ENCODE measurements around the gene ADAM8.

DNA sequence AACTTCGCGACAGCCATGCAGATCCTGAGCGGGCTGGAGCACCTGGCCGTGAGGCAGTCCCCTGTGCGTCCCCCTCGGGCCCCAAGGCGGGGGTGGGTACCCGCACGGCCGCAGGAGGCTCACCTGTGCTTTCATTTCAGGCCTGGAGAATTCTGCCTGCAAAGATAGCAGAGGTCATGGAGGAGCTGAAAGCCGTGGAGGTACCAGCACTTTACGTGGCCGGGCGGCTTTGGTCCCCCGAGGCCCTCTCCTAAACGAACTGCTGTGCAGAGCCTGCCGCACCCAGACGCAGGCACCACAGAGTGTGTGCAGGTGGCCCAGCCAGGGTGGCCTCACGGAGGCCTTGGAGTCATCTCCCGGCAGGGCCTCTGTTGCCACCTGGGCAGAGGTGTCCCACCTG lies 57.8 kb downstream of the ADAM8 start:
- TF ChIP-seq, protein P1, sequence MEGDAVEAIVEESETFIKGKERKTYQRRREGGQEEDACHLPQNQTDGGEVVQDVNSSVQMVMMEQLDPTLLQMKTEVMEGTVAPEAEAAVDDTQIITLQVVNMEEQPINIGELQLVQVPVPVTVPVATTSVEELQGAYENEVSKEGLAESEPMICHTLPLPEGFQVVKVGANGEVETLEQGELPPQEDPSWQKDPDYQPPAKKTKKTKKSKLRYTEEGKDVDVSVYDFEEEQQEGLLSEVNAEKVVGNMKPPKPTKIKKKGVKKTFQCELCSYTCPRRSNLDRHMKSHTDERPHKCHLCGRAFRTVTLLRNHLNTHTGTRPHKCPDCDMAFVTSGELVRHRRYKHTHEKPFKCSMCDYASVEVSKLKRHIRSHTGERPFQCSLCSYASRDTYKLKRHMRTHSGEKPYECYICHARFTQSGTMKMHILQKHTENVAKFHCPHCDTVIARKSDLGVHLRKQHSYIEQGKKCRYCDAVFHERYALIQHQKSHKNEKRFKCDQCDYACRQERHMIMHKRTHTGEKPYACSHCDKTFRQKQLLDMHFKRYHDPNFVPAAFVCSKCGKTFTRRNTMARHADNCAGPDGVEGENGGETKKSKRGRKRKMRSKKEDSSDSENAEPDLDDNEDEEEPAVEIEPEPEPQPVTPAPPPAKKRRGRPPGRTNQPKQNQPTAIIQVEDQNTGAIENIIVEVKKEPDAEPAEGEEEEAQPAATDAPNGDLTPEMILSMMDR (conservative IDR thresholded peaks at IDR 0.05; ENCODE audit: low read depth, low read length), result no peak
- TF ChIP-seq, protein P2, sequence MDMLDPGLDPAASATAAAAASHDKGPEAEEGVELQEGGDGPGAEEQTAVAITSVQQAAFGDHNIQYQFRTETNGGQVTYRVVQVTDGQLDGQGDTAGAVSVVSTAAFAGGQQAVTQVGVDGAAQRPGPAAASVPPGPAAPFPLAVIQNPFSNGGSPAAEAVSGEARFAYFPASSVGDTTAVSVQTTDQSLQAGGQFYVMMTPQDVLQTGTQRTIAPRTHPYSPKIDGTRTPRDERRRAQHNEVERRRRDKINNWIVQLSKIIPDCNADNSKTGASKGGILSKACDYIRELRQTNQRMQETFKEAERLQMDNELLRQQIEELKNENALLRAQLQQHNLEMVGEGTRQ (IDR thresholded peaks at IDR 0.05; ENCODE audit: low read depth, low read length), result no peak
- TF ChIP-seq SMC3 (IDR thresholded peaks at IDR 0.05; ENCODE audit: low read depth, low read length) (no peak), BHLHE40 (IDR thresholded peaks at IDR 0.05; ENCODE audit: low read depth, low read length) (no peak), FOS (IDR thresholded peaks at IDR 0.05; ENCODE audit: low read depth, low read length) (no peak), POLR2A (IDR thresholded peaks at IDR 0.05; ENCODE audit: low read depth, low read length) (no peak)
